Activated CD8-positive, alpha-beta T cell treated with anti-CD3 and anti-CD28 coated beads, Interleukin-2, amount 10 ng/mL, durations not matched to agents 7 days and 5 days (primary cell): ENCODE data around the gene GRID2. TPM values are rescaled to one million over a fixed set of nuclear protein-coding genes. Genes with fewer than 3 reads are reported as not detected.

Experiments
- ATAC-seq: fragments of 150-1000 bp; cut with Tn5 transposase; one replicate; pipeline ENCODE4 v1.10.0; 2021; ENCODE audit warnings: moderate library complexity
- CTCF ChIA-PET: fragments of 350-600 bp; sonication (Branson Sonifier 250); formaldehyde crosslinking; loops from one replicate; lab custom pipeline; 2021; ENCODE audit warnings: antibody characterized with exemption; lab: Charles Lee
- POLR2A ChIA-PET: fragments of 350-600 bp; sonication (Branson Sonifier 250); formaldehyde crosslinking; loops from one replicate; lab custom pipeline; 2021; ENCODE audit warnings: antibody characterized with exemption; lab: Charles Lee
- DNase-seq: peaks from one replicate; pipeline ENCODE4 v3.0.0-alpha.2; 2020
- H3K27ac Mint-ChIP-seq: one replicate; pipeline ENCODE4 v1.8.0; 2021; ENCODE audit warnings: mild to moderate bottlenecking, mixed read lengths
- H3K27me3 Mint-ChIP-seq: one replicate; pipeline ENCODE4 v1.8.0; 2021; ENCODE audit warnings: low read depth, mixed read lengths
- H3K36me3 Mint-ChIP-seq: one replicate; pipeline ENCODE4 v1.8.0; 2021; ENCODE audit warnings: low read depth, mixed read lengths
- H3K4me1 Mint-ChIP-seq: one replicate; pipeline ENCODE4 v1.8.0; 2021; ENCODE audit warnings: low read depth, mixed read lengths
- H3K4me3 Mint-ChIP-seq: one replicate; pipeline ENCODE4 v1.8.0; 2021; ENCODE audit warnings: mild to moderate bottlenecking, mixed read lengths
- H3K9me3 Mint-ChIP-seq: one replicate; pipeline ENCODE4 v1.8.0; 2022; ENCODE audit warnings: mixed read lengths; ENCODE audit not compliant: insufficient read depth
- total RNA-seq, 2 experiments: library from RNA; stranded (reverse); gene quantifications; one replicate each; pipeline ENCODE4 v1.2.3, GENCODE V29; 2021

The GRID2 gene
- total RNA-seq, 2 experiments from 2014 or later: not detected

DNA sequence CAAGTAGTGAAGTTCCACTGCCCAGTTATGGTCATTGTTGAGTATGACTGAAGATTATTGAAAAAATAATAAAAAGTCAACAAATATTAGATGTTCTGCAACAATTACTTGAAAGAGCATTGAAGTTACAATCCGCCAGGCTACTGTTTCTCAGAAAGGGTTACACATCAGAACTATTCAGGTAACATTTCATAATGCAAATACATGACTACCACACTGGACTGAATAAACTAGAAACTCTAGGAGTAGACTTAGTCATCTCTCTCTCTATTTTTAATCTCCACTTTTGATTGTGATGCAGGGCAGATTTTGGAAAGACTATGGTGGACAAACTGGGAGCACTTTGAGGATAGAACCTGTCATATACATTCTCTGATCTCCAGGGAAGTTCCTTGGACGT lies 776.5 kb downstream of the GRID2 start:
- Mint-ChIP-seq H3K27me3 (no peaks in the 10 kb centered on the region), H3K4me1 (no peaks in the 10 kb centered on the region), H3K4me3 (no peak overlapping the region), H3K36me3 (no peaks in the 10 kb centered on the region), H3K27ac (no peak overlapping the region), H3K9me3 (no peaks in the 10 kb centered on the region)
- DNase-seq (no peak), ATAC-seq (no peak)
- ChIA-PET POLR2A (no interaction called here), CTCF (no interaction called here)

DNA sequence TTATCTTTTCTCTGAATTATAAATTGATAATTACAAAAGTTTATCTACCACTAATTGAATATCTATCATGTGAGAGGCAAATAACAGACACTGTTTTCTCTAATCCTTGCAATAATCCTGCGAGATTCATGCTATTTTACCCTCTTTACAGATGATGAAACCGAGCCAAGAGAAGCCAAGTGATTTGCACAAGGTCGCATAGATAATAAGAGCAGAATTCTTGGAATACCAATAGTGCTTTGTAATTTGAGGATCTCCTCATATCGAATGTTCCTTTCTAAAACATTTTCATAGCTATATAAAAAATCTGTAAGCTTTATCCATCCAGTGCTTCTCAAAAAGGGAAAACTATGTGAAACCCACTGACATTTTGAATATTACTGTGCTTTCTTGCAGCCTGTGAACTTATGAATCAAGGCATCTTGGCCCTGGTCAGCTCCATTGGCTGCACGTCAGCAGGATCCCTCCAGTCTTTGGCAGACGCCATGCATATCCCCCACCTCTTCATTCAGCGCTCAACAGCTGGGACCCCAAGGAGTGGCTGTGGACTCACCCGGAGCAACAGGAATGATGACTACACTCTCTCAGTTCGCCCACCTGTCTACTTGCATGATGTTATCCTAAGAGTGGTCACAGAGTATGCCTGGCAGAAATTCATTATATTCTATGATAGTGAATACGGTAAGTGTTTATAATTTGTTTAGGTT lies 781.0 kb downstream of the GRID2 start:
- no peaks in the 10 kb centered on the region for H3K9me3 Mint-ChIP-seq
- no peak for ATAC-seq
- no peaks in the 10 kb centered on the region for H3K36me3 Mint-ChIP-seq

GRCh38 chr4:93086356-93086755 lies 782.6 kb downstream of the GRID2 start:
- Mint-ChIP-seq H3K4me1 (no peaks in the 10 kb centered on the region), H3K9me3 (no peaks in the 10 kb centered on the region), H3K27me3 (no peaks in the 10 kb centered on the region), H3K36me3 (no peaks in the 10 kb centered on the region), H3K4me3 (no peak overlapping the region), H3K27ac (no peak overlapping the region)
- DNase-seq: no peak
- no peak for ATAC-seq
- CTCF ChIA-PET: no interaction called here
- POLR2A ChIA-PET: no interaction called here

More for the DNA sequence above, 781.0 kb downstream of the GRID2 start:
- H3K27me3 Mint-ChIP-seq: no peaks in the 10 kb centered on the region
- no peak overlapping the region for H3K27ac Mint-ChIP-seq
- no peak for DNase-seq
- no peaks in the 10 kb centered on the region for H3K4me1 Mint-ChIP-seq
- POLR2A ChIA-PET: no interaction called here
- CTCF ChIA-PET: no interaction called here
- H3K4me3 Mint-ChIP-seq: no peak overlapping the region

GRCh38 chr4:93092765-93093164 lies 789.0 kb downstream of the GRID2 start:
- no peaks in the 10 kb centered on the region for H3K27me3 Mint-ChIP-seq
- no peak for ATAC-seq
- POLR2A ChIA-PET: no interaction called here
- H3K36me3 Mint-ChIP-seq: no peaks in the 10 kb centered on the region
- H3K4me1 Mint-ChIP-seq: no peaks in the 10 kb centered on the region
- H3K4me3 Mint-ChIP-seq: no peak overlapping the region
- H3K27ac Mint-ChIP-seq: no peak overlapping the region
- H3K9me3 Mint-ChIP-seq: peaks cover 3% of the 10 kb centered on the region
- CTCF ChIA-PET: no interaction called here
- no peak for DNase-seq

DNA sequence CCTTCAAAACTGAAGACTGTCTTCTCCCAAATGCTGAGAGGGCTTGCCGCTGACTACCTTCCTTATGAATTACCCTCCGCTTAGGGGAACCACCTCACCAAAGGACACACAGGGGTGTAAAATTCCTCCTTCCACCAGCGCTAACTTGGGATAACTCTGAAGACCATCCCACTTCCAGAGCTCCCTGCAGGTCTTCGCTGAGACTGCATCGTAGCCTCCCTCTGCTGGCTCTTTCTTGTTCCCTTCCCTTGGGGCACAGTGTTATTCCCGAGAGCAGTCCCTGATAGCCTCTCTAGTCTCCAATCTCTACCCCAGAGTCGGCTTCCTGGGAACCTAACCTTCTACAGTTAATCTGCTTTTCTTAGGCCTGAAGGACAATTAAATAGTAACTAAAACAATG lies 799.3 kb downstream of the GRID2 start:
- H3K36me3 Mint-ChIP-seq: no peaks in the 10 kb centered on the region
- ATAC-seq (no peak), DNase-seq (no peak)
- no peak overlapping the region for H3K4me3 Mint-ChIP-seq
- no peaks in the 10 kb centered on the region for H3K4me1 Mint-ChIP-seq
- CTCF ChIA-PET: no interaction called here
- H3K27me3 Mint-ChIP-seq: no peaks in the 10 kb centered on the region
- POLR2A ChIA-PET: no interaction called here
- H3K27ac Mint-ChIP-seq: no peak overlapping the region
- H3K9me3 Mint-ChIP-seq: peaks cover 7% of the 10 kb centered on the region

- Mint-ChIP-seq H3K36me3 (no peaks in the 10 kb centered on the region), H3K27me3 (no peaks in the 10 kb centered on the region), H3K4me1 (no peaks in the 10 kb centered on the region), H3K27ac (no peak overlapping the region), H3K4me3 (no peak overlapping the region), H3K9me3 (peaks cover 3% of the 10 kb centered on the region)
- no peak for DNase-seq
- POLR2A ChIA-PET: no interaction called here
- CTCF ChIA-PET: no interaction called here
- ATAC-seq: no peak
These were observed 812.9 kb downstream of the GRID2 start for GRCh38 chr4:93116624-93117023.

GRCh38 chr4:93127489-93127888 lies 823.7 kb downstream of the GRID2 start:
- no peaks in the 10 kb centered on the region for H3K36me3 Mint-ChIP-seq
- DNase-seq (no peak), ATAC-seq (no peak)
- POLR2A ChIA-PET: no interaction called here
- CTCF ChIA-PET: no interaction called here
- no peak overlapping the region for H3K27ac Mint-ChIP-seq
- H3K27me3 Mint-ChIP-seq: no peaks in the 10 kb centered on the region
- H3K9me3 Mint-ChIP-seq: peaks cover 3% of the 10 kb centered on the region
- H3K4me3 Mint-ChIP-seq: no peak overlapping the region
- no peaks in the 10 kb centered on the region for H3K4me1 Mint-ChIP-seq

GRCh38 chr4:93132631-93133030 lies 828.9 kb downstream of the GRID2 start:
- H3K36me3 Mint-ChIP-seq: no peaks in the 10 kb centered on the region
- H3K4me3 Mint-ChIP-seq: no peak overlapping the region
- ATAC-seq: no peak
- H3K27ac Mint-ChIP-seq: no peak overlapping the region
- ChIA-PET CTCF (no interaction called here), POLR2A (no interaction called here)
- no peaks in the 10 kb centered on the region for H3K27me3 Mint-ChIP-seq
- H3K4me1 Mint-ChIP-seq: no peaks in the 10 kb centered on the region
- DNase-seq: no peak
- H3K9me3 Mint-ChIP-seq: peaks cover 3% of the 10 kb centered on the region

DNA sequence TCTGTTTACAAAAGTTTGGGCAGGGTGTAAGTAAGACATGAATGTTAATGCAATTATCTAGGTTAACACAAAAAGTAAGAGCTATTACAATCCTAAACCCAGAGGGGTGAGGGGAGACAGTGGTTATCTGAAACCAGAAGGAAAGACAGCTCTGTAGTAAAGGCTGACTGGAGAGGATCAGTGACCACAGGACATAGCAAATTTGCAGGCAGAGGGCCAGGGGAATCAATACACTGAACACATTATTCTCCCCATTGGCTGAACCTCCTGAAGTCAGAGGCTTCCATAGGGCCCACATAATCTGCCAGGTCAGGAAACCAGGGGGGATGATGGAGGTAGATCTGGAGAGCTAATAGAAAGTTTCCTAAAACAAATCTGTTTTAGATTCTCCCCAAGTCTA lies 835.4 kb downstream of the GRID2 start:
- DNase-seq (no peak), ATAC-seq (no peak)
- H3K4me3 Mint-ChIP-seq: no peak overlapping the region
- ChIA-PET POLR2A (no interaction called here), CTCF (no interaction called here)
- H3K36me3 Mint-ChIP-seq: no peaks in the 10 kb centered on the region
- no peak overlapping the region for H3K27ac Mint-ChIP-seq
- no peaks in the 10 kb centered on the region for H3K27me3 Mint-ChIP-seq
- no peaks in the 10 kb centered on the region for H3K4me1 Mint-ChIP-seq
- H3K9me3 Mint-ChIP-seq: no peaks in the 10 kb centered on the region

- no peaks in the 10 kb centered on the region for H3K4me1 Mint-ChIP-seq
- POLR2A ChIA-PET: no interaction called here
- no peak overlapping the region for H3K27ac Mint-ChIP-seq
- no peak overlapping the region for H3K4me3 Mint-ChIP-seq
- DNase-seq (no peak), ATAC-seq (no peak)
- no peaks in the 10 kb centered on the region for H3K9me3 Mint-ChIP-seq
- no peaks in the 10 kb centered on the region for H3K27me3 Mint-ChIP-seq
- CTCF ChIA-PET: no interaction called here
- H3K36me3 Mint-ChIP-seq: no peaks in the 10 kb centered on the region
These were observed 840.1 kb downstream of the GRID2 start for GRCh38 chr4:93143902-93144301.

- ChIA-PET CTCF (no interaction called here), POLR2A (no interaction called here)
- Mint-ChIP-seq H3K36me3 (no peaks in the 10 kb centered on the region), H3K27me3 (no peaks in the 10 kb centered on the region), H3K27ac (no peak overlapping the region), H3K4me1 (no peaks in the 10 kb centered on the region), H3K9me3 (no peaks in the 10 kb centered on the region), H3K4me3 (no peak overlapping the region)
- ATAC-seq: no peak
- DNase-seq: no peak
These were observed 840.9 kb downstream of the GRID2 start for GRCh38 chr4:93144644-93145043.

- H3K9me3 Mint-ChIP-seq: no peaks in the 10 kb centered on the region
- H3K4me1 Mint-ChIP-seq: no peaks in the 10 kb centered on the region
- ChIA-PET CTCF (no interaction called here), POLR2A (no interaction called here)
- DNase-seq (no peak), ATAC-seq (no peak)
- H3K27ac Mint-ChIP-seq: no peak overlapping the region
- H3K36me3 Mint-ChIP-seq: no peaks in the 10 kb centered on the region
- no peaks in the 10 kb centered on the region for H3K27me3 Mint-ChIP-seq
- no peak overlapping the region for H3K4me3 Mint-ChIP-seq
These were observed 843.9 kb downstream of the GRID2 start for GRCh38 chr4:93147524-93148212.
